ENCODE measurements around the gene PC.

PC gene

DNA sequence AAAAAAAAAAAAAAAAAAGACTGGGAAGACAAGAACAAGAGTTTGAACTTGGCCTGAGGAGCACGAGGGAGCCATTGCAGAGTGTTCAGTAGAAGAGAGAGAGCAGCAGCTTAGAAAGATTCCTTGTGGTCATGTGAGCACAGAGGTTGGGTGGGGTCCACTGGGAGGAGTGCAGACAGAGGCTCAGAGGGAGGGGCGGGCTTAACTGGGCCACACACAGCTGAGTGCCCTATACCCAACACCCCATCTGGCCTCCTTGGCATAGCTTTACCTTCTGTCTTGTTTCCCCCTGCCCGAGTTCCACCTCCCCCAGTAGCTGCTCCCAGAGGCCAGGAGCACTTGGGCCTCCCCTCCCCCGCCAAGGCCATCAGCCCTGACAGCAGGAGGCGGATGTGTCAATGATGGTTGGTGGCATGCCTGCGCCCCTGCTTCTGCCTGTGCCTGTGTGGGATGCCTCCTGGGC, 29.0 kb upstream of the PC start:
- H3K9me3 ChIP-seq (replicated peaks; ENCODE audit: insufficient read depth, low read length): no peaks in the 10 kb centered on the region
- H3K27ac ChIP-seq (ENCODE audit: low read length): no peak overlapping the region
- no peaks in the 10 kb centered on the region for H3K79me2 ChIP-seq (ENCODE audit: low read length)
- no peak overlapping the region for H2AFZ ChIP-seq (ENCODE audit: low read length)
- no peaks in the 10 kb centered on the region for H3K4me1 ChIP-seq (ENCODE audit: low read length)
- no peak overlapping the region for H3K9ac ChIP-seq (ENCODE audit: low read length)
- no peak for DNase-seq
- no peaks in the 10 kb centered on the region for H3K9me2 ChIP-seq (replicated peaks; ENCODE audit: insufficient read depth, low read length)
- TF ChIP-seq, protein P1, sequence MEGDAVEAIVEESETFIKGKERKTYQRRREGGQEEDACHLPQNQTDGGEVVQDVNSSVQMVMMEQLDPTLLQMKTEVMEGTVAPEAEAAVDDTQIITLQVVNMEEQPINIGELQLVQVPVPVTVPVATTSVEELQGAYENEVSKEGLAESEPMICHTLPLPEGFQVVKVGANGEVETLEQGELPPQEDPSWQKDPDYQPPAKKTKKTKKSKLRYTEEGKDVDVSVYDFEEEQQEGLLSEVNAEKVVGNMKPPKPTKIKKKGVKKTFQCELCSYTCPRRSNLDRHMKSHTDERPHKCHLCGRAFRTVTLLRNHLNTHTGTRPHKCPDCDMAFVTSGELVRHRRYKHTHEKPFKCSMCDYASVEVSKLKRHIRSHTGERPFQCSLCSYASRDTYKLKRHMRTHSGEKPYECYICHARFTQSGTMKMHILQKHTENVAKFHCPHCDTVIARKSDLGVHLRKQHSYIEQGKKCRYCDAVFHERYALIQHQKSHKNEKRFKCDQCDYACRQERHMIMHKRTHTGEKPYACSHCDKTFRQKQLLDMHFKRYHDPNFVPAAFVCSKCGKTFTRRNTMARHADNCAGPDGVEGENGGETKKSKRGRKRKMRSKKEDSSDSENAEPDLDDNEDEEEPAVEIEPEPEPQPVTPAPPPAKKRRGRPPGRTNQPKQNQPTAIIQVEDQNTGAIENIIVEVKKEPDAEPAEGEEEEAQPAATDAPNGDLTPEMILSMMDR (IDR thresholded peaks at IDR 0.05; ENCODE audit: low read length): no peak
- TF ChIP-seq EZH2 (optimal IDR thresholded peaks at IDR 0.05; ENCODE audit: low read depth, low read length) (no peak), EZH2phosphoT487 (IDR thresholded peaks at IDR 0.05; ENCODE audit: low read length) (no peak)
- no peaks in the 10 kb centered on the region for H4K20me1 ChIP-seq (ENCODE audit: insufficient read depth, low read length)
- no peaks in the 10 kb centered on the region for H3F3A ChIP-seq (ENCODE audit: insufficient read depth, low read length)
- H3K36me3 ChIP-seq (replicated peaks; ENCODE audit: insufficient read depth, low read length): no peaks in the 10 kb centered on the region
- no peak overlapping the region for H3K4me2 ChIP-seq (ENCODE audit: low read depth, low read length)
- no peak overlapping the region for H3K4me3 ChIP-seq (ENCODE audit: low read length)
- H3K27me3 ChIP-seq (replicated peaks; ENCODE audit: insufficient read depth, low read length): peaks cover 35% of the 10 kb centered on the region

DNA sequence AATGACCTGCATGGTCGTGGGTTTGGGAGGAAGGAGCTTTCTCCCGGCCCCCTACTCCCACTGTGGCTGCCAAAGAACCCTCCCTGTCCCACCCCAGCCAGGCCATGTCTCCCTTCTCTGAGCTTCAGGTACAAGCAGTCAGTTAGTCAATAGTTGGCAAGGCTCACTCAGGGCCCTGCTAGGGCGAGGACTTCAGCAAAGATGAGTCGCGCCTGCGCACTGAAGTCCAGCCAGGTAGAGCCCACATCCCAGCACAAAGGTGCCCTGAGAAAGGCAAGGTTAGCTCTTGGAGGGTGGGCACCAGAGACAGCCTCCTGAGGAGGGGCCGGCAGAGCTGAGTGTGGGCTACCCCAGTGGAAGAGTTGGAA, 28.0 kb upstream of the PC start:
- no peaks in the 10 kb centered on the region for H3F3A ChIP-seq (ENCODE audit: insufficient read depth, low read length)
- H3K4me2 ChIP-seq (ENCODE audit: low read depth, low read length): no peak overlapping the region
- TF ChIP-seq EZH2 (optimal IDR thresholded peaks at IDR 0.05; ENCODE audit: low read depth, low read length) (no peak), EZH2phosphoT487 (IDR thresholded peaks at IDR 0.05; ENCODE audit: low read length) (no peak)
- TF ChIP-seq, protein P1 (IDR thresholded peaks at IDR 0.05; ENCODE audit: low read length): no peak
- no peak overlapping the region for H2AFZ ChIP-seq (ENCODE audit: low read length)
- H3K27ac ChIP-seq (ENCODE audit: low read length): no peak overlapping the region
- no peaks in the 10 kb centered on the region for H3K9me2 ChIP-seq (replicated peaks; ENCODE audit: insufficient read depth, low read length)
- H3K4me3 ChIP-seq (ENCODE audit: low read length): no peak overlapping the region
- no peak for DNase-seq
- no peak overlapping the region for H3K9ac ChIP-seq (ENCODE audit: low read length)
- H3K79me2 ChIP-seq (ENCODE audit: low read length): no peaks in the 10 kb centered on the region
- peaks cover 28% of the 10 kb centered on the region for H3K27me3 ChIP-seq (replicated peaks; ENCODE audit: insufficient read depth, low read length)
- H3K36me3 ChIP-seq (replicated peaks; ENCODE audit: insufficient read depth, low read length): no peaks in the 10 kb centered on the region
- no peaks in the 10 kb centered on the region for H3K9me3 ChIP-seq (replicated peaks; ENCODE audit: insufficient read depth, low read length)
- H4K20me1 ChIP-seq (ENCODE audit: insufficient read depth, low read length): no peaks in the 10 kb centered on the region
- no peaks in the 10 kb centered on the region for H3K4me1 ChIP-seq (ENCODE audit: low read length)

GRCh38 chr11:66985508-66986177, 27.5 kb upstream of the PC start:
- no peak for TF ChIP-seq EZH2phosphoT487 (IDR thresholded peaks at IDR 0.05; ENCODE audit: low read length)
- TF ChIP-seq EZH2 (optimal IDR thresholded peaks at IDR 0.05; ENCODE audit: low read depth, low read length): no peak
- TF ChIP-seq, protein P1 (IDR thresholded peaks at IDR 0.05; ENCODE audit: low read length): no peak
- Histone ChIP-seq H3K36me3 (replicated peaks; ENCODE audit: insufficient read depth, low read length) (no peaks in the 10 kb centered on the region), H3K9ac (ENCODE audit: low read length) (no peak overlapping the region), H3K9me3 (replicated peaks; ENCODE audit: insufficient read depth, low read length) (no peaks in the 10 kb centered on the region), H4K20me1 (ENCODE audit: insufficient read depth, low read length) (no peaks in the 10 kb centered on the region), H3K4me1 (ENCODE audit: low read length) (no peaks in the 10 kb centered on the region), H3K4me3 (ENCODE audit: low read length) (no peak overlapping the region), H3F3A (ENCODE audit: insufficient read depth, low read length) (no peaks in the 10 kb centered on the region), H3K9me2 (replicated peaks; ENCODE audit: insufficient read depth, low read length) (no peaks in the 10 kb centered on the region), H3K27ac (ENCODE audit: low read length) (no peak overlapping the region), H3K79me2 (ENCODE audit: low read length) (no peaks in the 10 kb centered on the region), H3K27me3 (replicated peaks; ENCODE audit: insufficient read depth, low read length) (peaks cover 26% of the 10 kb centered on the region), H2AFZ (ENCODE audit: low read length) (no peak overlapping the region), H3K4me2 (ENCODE audit: low read depth, low read length) (no peak overlapping the region)
- DNase-seq: no peak

Measured in MM.1S (cell line).